ENCODE results near the gene AGBL1. TPM values are rescaled to one million over a fixed set of nuclear protein-coding genes. Genes with fewer than 3 reads are reported as not detected.

The AGBL1 gene
- total RNA-seq, 1 experiment from 2014 or later: not detected

GRCh38 chr15:86988033-86988432, 908.4 kb downstream of the AGBL1 start:
- H3K9ac ChIP-seq (ENCODE audit: extremely low read depth, insufficient read length, low read length): no peak overlapping the region
- no peaks in the 10 kb centered on the region for H3K9me3 ChIP-seq (ENCODE audit: control insufficient read depth, low read depth, low read length)
- no peak overlapping the region for H3T11ph ChIP-seq (ENCODE audit: low read length)
- no peak overlapping the region for H3K4ac ChIP-seq (ENCODE audit: low read depth, low read length)
- no peaks in the 10 kb centered on the region; the same call in 1 of the 2 replicates for H3K4me1 ChIP-seq (ENCODE audit: insufficient read depth, low read length)
- no peak overlapping the region for H2BK15ac ChIP-seq (ENCODE audit: low read depth, low read length)
- H4K5ac ChIP-seq (ENCODE audit: insufficient read length, low read depth, low read length): no peak overlapping the region
- no peak for DNase-seq
- no peaks in the 10 kb centered on the region for H3K27me3 ChIP-seq (ENCODE audit: insufficient read depth, low read length)
- H3K36me3 Mint-ChIP-seq (ENCODE audit: insufficient read depth in 1 of 3, low read depth in 3 of 3): no peaks in the 10 kb centered on the region; a peak in 1 of 7 replicates
- no peak overlapping the region for H4K91ac ChIP-seq (ENCODE audit: insufficient read length, low read depth, low read length)
- no peak overlapping the region for H3K4me3 Mint-ChIP-seq
- no peak overlapping the region for H2BK12ac ChIP-seq (ENCODE audit: insufficient read length, low read depth, low read length)
- H3K9me3 Mint-ChIP-seq: peaks cover 0 to 2% of the 10 kb centered on the region in 2 experiments; a peak in 2 of 5 replicates
- H3K56ac ChIP-seq (ENCODE audit: insufficient read length, low read depth, low read length): no peak overlapping the region
- no peak overlapping the region for H2BK20ac ChIP-seq (ENCODE audit: low read depth, low read length, poor library complexity, severe bottlenecking)
- no peak for TF ChIP-seq CTCF (conservative IDR thresholded peaks at IDR 0.05)
- H3K27ac ChIP-seq (ENCODE audit: insufficient read length, low read depth, low read length): no peak overlapping the region
- peak overlapping the region in 2 of 3 experiments; percentile 15 to 62; a peak in 3 of 7 replicates for H3K27ac Mint-ChIP-seq
- whole genome bisulfite sequencing (ENCODE audit: extremely low coverage, insufficient read length, low lambda C conversion rate): no CpG with 5 or more reads among the region's 4 CpGs
- no peak overlapping the region for H2AFZ ChIP-seq (ENCODE audit: low read length)
- no peaks in the 10 kb centered on the region for H3K79me1 ChIP-seq (ENCODE audit: insufficient read depth, low read depth, low read length, poor library complexity, severe bottlenecking)
- no peak overlapping the region for H3K23ac ChIP-seq (ENCODE audit: insufficient read length, low read depth, low read length)
- H3K27me3 Mint-ChIP-seq (ENCODE audit: low read depth): peaks cover 2% of the 10 kb centered on the region; the same call in 1 of the 2 replicates
- no peak overlapping the region for H3K14ac ChIP-seq (ENCODE audit: insufficient read depth, low read length)
- no peak overlapping the region for H3K18ac ChIP-seq (ENCODE audit: insufficient read length, low read depth, low read length)
- no peak overlapping the region for H2AK5ac ChIP-seq (ENCODE audit: insufficient read length, low read length)
- no peak overlapping the region for H3K4me2 ChIP-seq (ENCODE audit: insufficient read depth, insufficient read length, low read length)
- H2BK120ac ChIP-seq (ENCODE audit: low read depth, low read length, poor library complexity, severe bottlenecking): no peak overlapping the region
- H3K23me2 ChIP-seq (ENCODE audit: insufficient read length, low read depth, low read length, poor library complexity, severe bottlenecking): no peaks in the 10 kb centered on the region
- no peak overlapping the region for H4K8ac ChIP-seq (replicated peaks; ENCODE audit: insufficient read length, low read depth, low read length)
- H3K4me1 Mint-ChIP-seq: peaks cover 18 to 26% of the 10 kb centered on the region in 2 experiments
- H3K79me2 ChIP-seq (ENCODE audit: insufficient read depth, low read length): no peaks in the 10 kb centered on the region
- no peak overlapping the region for H2BK5ac ChIP-seq (ENCODE audit: insufficient read length, low read length)
- H4K20me1 ChIP-seq (ENCODE audit: control insufficient read depth, insufficient read depth, insufficient read length): no peaks in the 10 kb centered on the region

All from H9 (cell line).